HepG2 (cell line): ENCODE data around the gene CAMTA2. TPM values are rescaled to one million over a fixed set of nuclear protein-coding genes. Genes with fewer than 3 reads are reported as not detected.
A peak's percentile ranks its signal among the peaks of the same experiment; 100 is the strongest.

ENCODE experiments used
- CCDC6 ChIP-seq: sonication (generic); formaldehyde crosslinking; IDR thresholded peaks from 2 replicates; pipeline ENCODE4 v1.8.1; 2022; ENCODE audit warnings: mild to moderate bottlenecking, missing genetic modification reagents, moderate library complexity
- E2F5 ChIP-seq: sonication (generic); formaldehyde crosslinking; conservative IDR thresholded peaks from 2 replicates; pipeline ENCODE4 v1.4.0; 2020; ENCODE audit warnings: missing genetic modification reagents
- HNRNPK ChIP-seq: fragments of 200-400 bp; formaldehyde crosslinking; IDR thresholded peaks from 2 replicates; pipeline ENCODE4 v1.6.1; 2018; ENCODE audit warnings: low read length, low read depth, moderate library complexity, mild to moderate bottlenecking; ENCODE audit not compliant: poor library complexity, severe bottlenecking
- IKZF5 ChIP-seq: IDR thresholded peaks from 2 replicates; pipeline ENCODE4 v1.6.1; 2018; ENCODE audit warnings: missing genetic modification reagents, mild to moderate bottlenecking, missing compliant biosample characterization
- KAT8 ChIP-seq: IDR thresholded peaks from 2 replicates; pipeline ENCODE4 v1.6.1; 2016; ENCODE audit warnings: missing genetic modification reagents, missing compliant biosample characterization
- KDM6A ChIP-seq: IDR thresholded peaks from 2 replicates; pipeline ENCODE4 v1.6.1; 2016; ENCODE audit warnings: low read depth
- KLF11 ChIP-seq: IDR thresholded peaks from 2 replicates; pipeline ENCODE4 v1.6.1; 2016; ENCODE audit warnings: missing compliant biosample characterization
- NONO ChIP-seq, 2 experiments: fragments of 450-650 bp in 1 of 2; sonication (generic) in 1 of 2; formaldehyde crosslinking in 1 of 2; IDR thresholded peaks in 1 of 2; conservative IDR thresholded peaks in 1 of 2; 2 replicates each; pipeline versions ENCODE4 v1.6.1 to v1.8.0; 2017 to 2022; ENCODE audit warnings: mild to moderate bottlenecking in 1 of 2, missing genetic modification reagents in 1 of 2, moderate library complexity in 1 of 2
- RFX5 ChIP-seq: IDR thresholded peaks from 2 replicates; pipeline ENCODE4 v1.6.1; 2011; ENCODE audit warnings: low read depth, low read length, improper control_type of control experiment
- SNAPC4 ChIP-seq: sonication (generic); formaldehyde crosslinking; IDR thresholded peaks from 2 replicates; pipeline ENCODE4 v1.4.0; 2020; ENCODE audit warnings: mild to moderate bottlenecking, missing genetic modification reagents
- ZFP41 ChIP-seq: sonication (generic); formaldehyde crosslinking; IDR thresholded peaks from 2 replicates; pipeline ENCODE4 v1.4.0; 2020; ENCODE audit warnings: mild to moderate bottlenecking, missing genetic modification reagents, borderline replicate concordance
- ZNF18 ChIP-seq: sonication (generic); formaldehyde crosslinking; IDR thresholded peaks from 2 replicates; pipeline ENCODE4 v1.8.0; 2022; ENCODE audit warnings: mild to moderate bottlenecking, missing genetic modification reagents; ENCODE audit not compliant: insufficient replicate concordance
- ZNF225 ChIP-seq: sonication (generic); formaldehyde crosslinking; IDR thresholded peaks from 2 replicates; pipeline ENCODE4 v1.4.0; 2020; ENCODE audit warnings: mild to moderate bottlenecking, missing genetic modification reagents
- ZNF598 ChIP-seq: sonication (generic); formaldehyde crosslinking; IDR thresholded peaks from 2 replicates; pipeline ENCODE4 v1.5.1; 2020; ENCODE audit warnings: mild to moderate bottlenecking, missing genetic modification reagents, borderline replicate concordance
- ZNF672 ChIP-seq: sonication (generic); formaldehyde crosslinking; IDR thresholded peaks from 2 replicates; pipeline ENCODE4 v1.8.1; 2022; ENCODE audit warnings: missing genetic modification reagents
- ZNF773 ChIP-seq: sonication (generic); formaldehyde crosslinking; IDR thresholded peaks from 2 replicates; pipeline ENCODE4 v1.4.0; 2020; ENCODE audit warnings: missing genetic modification reagents, borderline replicate concordance
- ZNF800 ChIP-seq: sonication (generic); formaldehyde crosslinking; IDR thresholded peaks from 2 replicates; pipeline ENCODE4 v1.4.0; 2020; ENCODE audit warnings: missing genetic modification reagents
- ZNF816 ChIP-seq: sonication (generic); formaldehyde crosslinking; IDR thresholded peaks from 2 replicates; pipeline ENCODE4 v1.8.0; 2022; ENCODE audit warnings: missing genetic modification reagents, mild to moderate bottlenecking, borderline replicate concordance
- polyA plus RNA-seq, 8 experiments: library from polyadenylated mRNA; depleted of rRNA in 3 of 8; stranded (reverse) in 7 of 8; unstranded in 1 of 8; fragments of >200 nt; fragmentation: Illumina TruSeq in 4 of 8; extraction: Trizol in 4 of 8; gene quantifications; 2 replicates each; pipeline versions ENCODE4 v1.2.1 to v1.2.3, GENCODE V29; 2011 to 2016; ENCODE audit warnings: low read depth in 4 of 8, missing spikeins in 1 of 8, mixed read lengths in 1 of 8; ENCODE audit not compliant: insufficient read depth in 1 of 8
- total RNA-seq, 5 experiments: library from RNA; depleted of rRNA; stranded (reverse); fragments of >200 nt; fragmentation: Illumina TruSeq; extraction: Trizol; gene quantifications; 2 replicates each; pipeline ENCODE4 v1.2.3, GENCODE V29; 2016; ENCODE audit warnings: low read depth in 1 of 5

Gene CAMTA2
- total and polyA plus RNA-seq, 2 of the 13 experiments (the other 11 are each of a cell fraction or from before 2014, with no cell fraction given) = 4.1 to 7.1 TPM

- peak; percentile 65 for TF ChIP-seq HNRNPK
- no peak for TF ChIP-seq SNAPC4
- no peak for TF ChIP-seq ZFP41 (CRISPR knock-in tag)
- 0 out of 2 replicates have a peak, but pooled peaks have one; percentile 27 for TF ChIP-seq CCDC6
- no peak for TF ChIP-seq ZNF18 (CRISPR knock-in tag)
- 0 out of 2 replicates have a peak, but pooled peaks have one; percentile 46 for TF ChIP-seq RFX5
- peak; percentile 86 for TF ChIP-seq KAT8 (CRISPR knock-in tag)
- TF ChIP-seq ZNF598 (CRISPR knock-in tag) = 0 out of 2 replicates have a peak, but pooled peaks have one; percentile 26
- no peak; the same call in 1 of the 2 replicates for TF ChIP-seq ZNF800 (CRISPR knock-in tag)
- TF ChIP-seq IKZF5 = peak; percentile 52
- no peak for TF ChIP-seq KDM6A (CRISPR knock-in tag)
- no peak for TF ChIP-seq ZNF816 (CRISPR knock-in tag)
- TF ChIP-seq E2F5 (CRISPR knock-in tag) = no peak
- no peak for TF ChIP-seq KLF11
- no peak for TF ChIP-seq NONO (IDR thresholded peaks at IDR 0.05)
- TF ChIP-seq NONO (CRISPR knock-in tag; conservative IDR thresholded peaks at IDR 0.05) = peak; percentile 86
- TF ChIP-seq ZNF225 (CRISPR knock-in tag) = no peak
- no peak for TF ChIP-seq ZNF672 (CRISPR knock-in tag)
- TF ChIP-seq ZNF773 (CRISPR knock-in tag) = no peak
These were observed 47.5 kb downstream of the CAMTA2 start, which contains the start of the genes RNF167 and SLC25A11 (continued) for GRCh38 chr17:4939796-4940554.
